ENCODE data around the gene WDR43.

Gene WDR43

DNA sequence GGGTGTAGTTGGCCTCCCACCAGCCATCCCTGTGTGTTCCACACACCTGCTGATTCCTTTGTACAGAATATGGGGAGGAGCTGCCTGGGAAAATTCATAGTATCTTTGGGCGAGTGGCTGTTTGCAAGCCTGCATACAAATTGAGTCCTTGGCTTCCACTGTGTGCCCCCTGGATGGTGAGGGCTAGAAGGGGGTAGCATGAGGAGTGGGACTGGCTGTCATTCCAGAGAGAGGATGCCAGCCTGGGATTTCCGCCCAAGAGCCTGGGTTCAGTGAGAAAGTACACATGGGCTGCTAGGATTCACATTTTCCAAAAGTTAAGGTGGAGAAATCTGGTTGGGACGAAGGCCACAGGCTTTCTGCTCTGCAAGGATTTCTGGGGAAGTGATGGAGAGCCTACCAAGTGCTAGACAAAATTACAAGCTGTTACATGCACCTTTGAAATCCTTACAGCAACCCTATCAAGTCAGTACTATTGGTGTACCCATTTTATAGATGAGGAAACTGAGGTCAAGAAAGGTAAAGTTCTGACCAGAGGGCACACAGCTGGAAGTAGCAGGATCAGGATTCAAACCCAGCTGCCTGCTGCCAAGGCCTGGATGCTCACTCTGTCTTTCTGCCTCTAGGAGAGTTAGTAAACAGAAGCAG is 86.0 kb downstream of the WDR43 start:
- Histone ChIP-seq H3K4me1 (ENCODE audit: control insufficient read depth, insufficient read depth, low read length) (peaks cover 5% of the 10 kb centered on the region; the same call in 1 of the 2 replicates), H3K36me3 (ENCODE audit: control insufficient read depth, insufficient read depth, low read length) (no peaks in the 10 kb centered on the region), H3K27ac (ENCODE audit: low read depth, low read length) (no peak overlapping the region), H3K9ac (ENCODE audit: low read length) (no peak overlapping the region), H3K4me3 (ENCODE audit: low read depth, low read length) (no peak overlapping the region), H3K9me3 (ENCODE audit: control insufficient read depth, insufficient read depth, low read depth, low read length) (no peaks in the 10 kb centered on the region), H3K27me3 (ENCODE audit: control insufficient read depth, insufficient read depth, low read length) (no peaks in the 10 kb centered on the region)

DNA sequence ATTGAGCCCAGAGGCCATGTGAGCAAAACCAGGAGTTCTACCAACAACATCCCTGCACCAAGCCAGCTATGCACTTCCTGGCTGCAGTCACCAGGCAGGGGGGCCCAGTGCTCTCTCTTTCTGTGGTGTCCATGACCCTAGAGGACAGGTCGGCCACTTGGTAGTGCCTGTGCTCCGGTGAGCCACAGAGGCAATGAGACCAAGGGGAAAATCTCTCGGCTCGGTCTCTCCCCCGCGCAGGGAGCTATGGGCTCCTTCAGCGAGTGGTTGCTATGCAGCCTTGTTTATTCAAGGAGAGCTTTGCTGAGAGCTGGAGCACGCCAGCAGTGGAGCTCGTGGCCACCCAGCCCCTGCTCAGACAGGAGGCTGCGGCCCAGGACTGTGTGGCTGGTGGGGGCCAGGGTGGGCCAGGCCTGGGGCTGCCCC is 86.6 kb downstream of the WDR43 start, which contains the start of gene TOGARAM2:
TOGARAM2 (plus strand) TSS at position 283 of the 426 bp plus-strand sequence. CDS start 13,537 bp downstream, outside the sequence.
- H3K4me1 ChIP-seq (ENCODE audit: control insufficient read depth, insufficient read depth, low read length): peaks cover 5% of the 10 kb centered on the region; the same call in 1 of the 2 replicates
- no peak within 1 kb of the TSS for H3K27ac ChIP-seq (ENCODE audit: low read depth, low read length)
- no peaks in the 10 kb centered on the region for H3K27me3 ChIP-seq (ENCODE audit: control insufficient read depth, insufficient read depth, low read length)
- H3K36me3 ChIP-seq (ENCODE audit: control insufficient read depth, insufficient read depth, low read length): no peaks in the 10 kb centered on the region
- no peak within 1 kb of the TSS for H3K9ac ChIP-seq (ENCODE audit: low read length)
- H3K4me3 ChIP-seq (ENCODE audit: low read depth, low read length): no peak within 1 kb of the TSS
- no peaks in the 10 kb centered on the region for H3K9me3 ChIP-seq (ENCODE audit: control insufficient read depth, insufficient read depth, low read depth, low read length)

DNA sequence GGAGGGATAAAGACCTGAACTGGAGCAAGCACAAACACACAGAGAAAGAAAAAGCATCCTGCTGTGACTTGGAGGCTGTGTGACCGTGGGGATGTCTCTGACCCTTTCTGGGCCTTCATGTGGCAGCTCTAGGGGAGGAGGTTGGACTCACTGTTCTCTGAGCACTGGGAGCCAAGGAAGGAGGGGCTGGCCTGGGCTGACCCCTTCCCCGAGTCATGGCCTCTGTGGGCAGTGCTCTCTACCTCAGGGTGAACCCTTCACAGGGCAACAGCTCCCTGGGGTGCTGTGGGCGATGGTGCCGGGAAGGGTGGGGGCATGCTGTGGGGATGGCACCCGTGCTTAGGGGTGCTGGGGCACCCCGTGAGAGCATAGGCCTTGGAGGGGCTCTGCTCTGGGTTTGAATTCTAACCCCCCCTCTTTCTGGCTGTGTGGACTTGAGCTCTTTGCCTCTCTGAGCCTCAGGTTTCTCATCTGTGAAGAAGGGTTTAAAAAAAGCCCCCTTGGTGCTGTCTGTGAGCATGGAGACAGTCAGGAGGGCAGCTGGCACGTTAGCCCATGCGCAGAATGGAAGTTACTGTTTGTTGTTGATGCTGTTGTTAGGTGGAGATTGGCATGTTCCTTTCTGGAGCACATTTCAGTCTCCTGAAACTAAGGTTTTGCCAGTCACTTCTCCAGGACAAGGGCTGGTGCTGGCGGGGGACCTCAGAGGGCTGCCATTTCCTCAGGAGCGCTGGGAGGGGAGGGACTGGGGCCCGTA is 87.3 kb downstream of the WDR43 start:
- H3K27me3 ChIP-seq (ENCODE audit: control insufficient read depth, insufficient read depth, low read length): no peaks in the 10 kb centered on the region

DNA sequence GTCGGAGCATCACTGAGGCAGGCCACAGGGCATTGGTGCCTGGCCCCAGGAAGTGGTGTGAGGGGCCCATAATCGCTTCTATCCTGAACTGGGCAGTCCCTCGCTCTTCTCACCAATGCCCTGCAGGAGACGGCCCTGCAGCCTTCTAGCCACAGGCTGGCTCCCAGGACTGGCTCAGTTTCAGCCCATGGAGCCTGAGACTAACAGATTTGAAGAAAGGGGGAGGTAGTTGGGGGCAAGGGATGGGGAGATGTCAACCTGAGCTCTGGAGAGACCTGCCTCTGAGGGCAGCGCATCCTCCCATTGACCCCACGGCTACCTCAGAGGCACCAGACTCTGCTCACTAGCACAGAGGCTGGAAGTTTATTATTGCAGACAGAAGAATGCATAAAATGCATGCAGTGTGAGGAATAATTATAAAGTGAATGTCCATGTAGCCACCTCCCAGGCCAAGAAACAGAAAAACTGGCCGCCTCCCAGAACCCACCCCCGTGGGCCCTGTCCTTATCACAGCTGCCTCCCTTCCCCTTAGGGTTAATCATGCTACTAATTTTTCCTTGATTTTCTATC is 88.0 kb downstream of the WDR43 start:
- H3K4me1 ChIP-seq (ENCODE audit: control insufficient read depth, insufficient read depth, low read length): peaks cover 3% of the 10 kb centered on the region; the same call in 1 of the 2 replicates
- H3K36me3 ChIP-seq (ENCODE audit: control insufficient read depth, insufficient read depth, low read length): no peaks in the 10 kb centered on the region
- no peaks in the 10 kb centered on the region for H3K27me3 ChIP-seq (ENCODE audit: control insufficient read depth, insufficient read depth, low read length)
- H3K9ac ChIP-seq (ENCODE audit: low read length): no peak overlapping the region
- H3K9me3 ChIP-seq (ENCODE audit: control insufficient read depth, insufficient read depth, low read depth, low read length): no peaks in the 10 kb centered on the region
- H3K4me3 ChIP-seq (ENCODE audit: low read depth, low read length): no peak overlapping the region
- no peak overlapping the region for H3K27ac ChIP-seq (ENCODE audit: low read depth, low read length)

More for the DNA sequence above, 87.3 kb downstream of the WDR43 start:
- no peaks in the 10 kb centered on the region for H3K9me3 ChIP-seq (ENCODE audit: control insufficient read depth, insufficient read depth, low read depth, low read length)
- no peaks in the 10 kb centered on the region for H3K36me3 ChIP-seq (ENCODE audit: control insufficient read depth, insufficient read depth, low read length)
- no peak overlapping the region for H3K4me3 ChIP-seq (ENCODE audit: low read depth, low read length)
- no peak overlapping the region for H3K9ac ChIP-seq (ENCODE audit: low read length)
- H3K4me1 ChIP-seq (ENCODE audit: control insufficient read depth, insufficient read depth, low read length): peaks cover 3% of the 10 kb centered on the region; the same call in 1 of the 2 replicates
- no peak overlapping the region for H3K27ac ChIP-seq (ENCODE audit: low read depth, low read length)

DNA sequence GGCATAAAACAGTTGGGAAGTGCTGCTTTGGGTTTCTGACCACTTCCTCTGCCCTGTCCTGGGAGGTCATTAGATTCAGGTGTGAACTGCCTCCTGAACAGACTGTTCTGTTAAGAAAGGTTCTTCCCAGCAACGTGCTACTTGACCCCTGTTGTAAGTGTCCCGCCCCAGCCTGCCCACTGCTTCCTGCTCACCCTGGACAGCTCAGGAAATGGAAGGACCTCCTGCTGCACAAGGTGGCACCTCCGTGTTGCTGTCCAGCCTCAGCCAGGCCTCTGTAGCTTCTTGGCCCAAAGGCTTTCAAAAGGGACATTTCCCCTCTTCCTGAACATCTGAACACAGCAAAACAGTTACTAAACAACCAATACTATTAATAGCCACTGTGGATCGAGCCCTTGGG is 92.0 kb downstream of the WDR43 start:
- H3K4me1 ChIP-seq (ENCODE audit: control insufficient read depth, insufficient read depth, low read length): peaks cover 3% of the 10 kb centered on the region; the same call in 1 of the 2 replicates
- H3K9me3 ChIP-seq (ENCODE audit: control insufficient read depth, insufficient read depth, low read depth, low read length): no peaks in the 10 kb centered on the region
- no peak overlapping the region for H3K27ac ChIP-seq (ENCODE audit: low read depth, low read length)
- no peak overlapping the region for H3K9ac ChIP-seq (ENCODE audit: low read length)
- no peaks in the 10 kb centered on the region for H3K36me3 ChIP-seq (ENCODE audit: control insufficient read depth, insufficient read depth, low read length)
- no peak overlapping the region for H3K4me3 ChIP-seq (ENCODE audit: low read depth, low read length)
- no peaks in the 10 kb centered on the region for H3K27me3 ChIP-seq (ENCODE audit: control insufficient read depth, insufficient read depth, low read length)

DNA sequence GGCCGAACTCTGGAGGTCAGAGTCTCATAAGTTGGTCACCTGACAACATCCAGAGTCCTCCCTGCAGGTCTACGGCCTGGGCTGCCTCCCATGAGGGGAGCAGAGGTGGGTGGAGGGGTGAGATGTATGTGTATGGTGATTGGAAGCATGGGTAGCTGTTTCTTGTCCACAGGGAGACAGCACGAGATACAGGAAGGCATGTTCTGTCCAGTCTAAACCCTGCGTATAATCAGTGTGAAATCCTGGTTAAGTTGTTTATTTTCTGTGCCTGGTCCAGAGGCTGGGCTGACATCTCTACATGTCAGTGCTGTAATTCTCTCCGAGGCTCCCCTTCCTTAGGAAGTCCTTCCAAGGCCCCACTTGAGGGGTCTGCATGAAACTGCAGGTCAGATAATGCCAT is 95.5 kb downstream of the WDR43 start:
- Histone ChIP-seq H3K4me3 (ENCODE audit: low read depth, low read length) (no peak overlapping the region), H3K4me1 (ENCODE audit: control insufficient read depth, insufficient read depth, low read length) (peaks cover 3% of the 10 kb centered on the region; the same call in 1 of the 2 replicates), H3K9ac (ENCODE audit: low read length) (no peak overlapping the region), H3K27me3 (ENCODE audit: control insufficient read depth, insufficient read depth, low read length) (no peaks in the 10 kb centered on the region), H3K9me3 (ENCODE audit: control insufficient read depth, insufficient read depth, low read depth, low read length) (no peaks in the 10 kb centered on the region), H3K27ac (ENCODE audit: low read depth, low read length) (no peak overlapping the region), H3K36me3 (ENCODE audit: control insufficient read depth, insufficient read depth, low read length) (no peaks in the 10 kb centered on the region)

DNA sequence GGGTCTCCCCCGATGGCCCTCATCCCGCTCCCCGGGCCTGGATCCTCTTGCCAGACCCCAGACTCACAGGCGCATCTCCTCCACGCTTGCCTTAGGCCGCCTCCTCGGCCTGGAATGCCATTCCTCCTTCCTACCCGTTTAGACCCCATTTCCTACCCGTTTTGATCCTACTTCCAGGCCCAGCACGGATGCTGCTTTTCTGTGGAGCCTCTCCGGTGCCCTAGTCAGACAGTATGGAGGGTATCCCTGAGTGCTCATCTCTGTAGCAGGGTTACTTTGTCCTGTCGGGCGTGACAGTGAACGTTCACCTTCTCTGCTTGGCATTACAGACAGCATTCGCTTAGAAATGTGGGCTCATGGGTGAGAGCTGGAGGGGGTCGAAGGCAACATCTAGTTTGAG is 96.0 kb downstream of the WDR43 start:
- H3K36me3 ChIP-seq (ENCODE audit: control insufficient read depth, insufficient read depth, low read length): no peaks in the 10 kb centered on the region
- no peak overlapping the region for H3K27ac ChIP-seq (ENCODE audit: low read depth, low read length)

DNA sequence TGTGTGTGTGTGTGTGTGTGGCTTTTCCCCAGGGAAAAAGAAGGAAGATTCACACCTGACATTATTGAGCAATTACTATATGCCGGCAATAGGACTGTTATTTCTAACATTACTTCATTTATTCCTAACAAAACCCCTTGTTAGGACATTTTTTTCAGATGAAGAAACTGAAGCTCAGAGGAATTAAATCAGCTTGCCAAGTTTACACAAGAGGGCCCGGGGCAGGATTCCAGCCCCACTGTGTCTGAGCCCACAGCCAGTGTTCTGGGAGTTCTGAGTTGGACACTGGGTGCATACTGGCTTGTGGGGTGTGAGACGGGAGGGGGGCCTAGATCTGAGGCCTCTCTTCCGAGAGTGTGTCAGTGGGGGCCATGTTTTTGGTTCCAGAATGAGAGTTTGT is 96.6 kb downstream of the WDR43 start:
- Histone ChIP-seq H3K9me3 (ENCODE audit: control insufficient read depth, insufficient read depth, low read depth, low read length) (no peaks in the 10 kb centered on the region), H3K27ac (ENCODE audit: low read depth, low read length) (no peak overlapping the region), H3K36me3 (ENCODE audit: control insufficient read depth, insufficient read depth, low read length) (no peaks in the 10 kb centered on the region), H3K9ac (ENCODE audit: low read length) (no peak overlapping the region), H3K4me3 (ENCODE audit: low read depth, low read length) (no peak overlapping the region), H3K27me3 (ENCODE audit: control insufficient read depth, insufficient read depth, low read length) (no peaks in the 10 kb centered on the region), H3K4me1 (ENCODE audit: control insufficient read depth, insufficient read depth, low read length) (peaks cover 3% of the 10 kb centered on the region; the same call in 1 of the 2 replicates)

More for the DNA sequence above, 96.0 kb downstream of the WDR43 start:
- Histone ChIP-seq H3K9ac (ENCODE audit: low read length) (no peak overlapping the region), H3K4me3 (ENCODE audit: low read depth, low read length) (no peak overlapping the region), H3K9me3 (ENCODE audit: control insufficient read depth, insufficient read depth, low read depth, low read length) (no peaks in the 10 kb centered on the region), H3K27me3 (ENCODE audit: control insufficient read depth, insufficient read depth, low read length) (no peaks in the 10 kb centered on the region), H3K4me1 (ENCODE audit: control insufficient read depth, insufficient read depth, low read length) (peaks cover 3% of the 10 kb centered on the region; the same call in 1 of the 2 replicates)

DNA sequence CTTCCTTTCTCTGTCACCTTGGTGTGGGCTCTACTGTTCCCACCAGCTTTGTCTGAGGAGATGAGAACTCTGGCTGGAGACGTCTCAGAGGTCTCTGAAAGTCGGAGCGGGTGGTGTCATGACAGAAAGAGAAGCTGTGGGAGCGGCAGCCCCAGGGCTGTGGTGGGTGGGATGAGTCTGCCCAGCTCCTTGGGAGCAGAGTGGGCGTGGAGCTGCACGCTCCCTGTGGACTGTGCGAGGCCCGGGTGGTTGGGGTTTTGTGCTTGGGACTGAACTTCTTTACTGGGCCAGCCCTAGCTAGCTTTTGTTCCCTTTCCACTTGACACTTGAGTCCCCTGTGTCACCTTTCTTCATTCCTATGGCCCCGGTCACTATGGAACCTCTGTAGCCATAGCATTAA is 97.0 kb downstream of the WDR43 start:
- Histone ChIP-seq H3K36me3 (ENCODE audit: control insufficient read depth, insufficient read depth, low read length) (no peaks in the 10 kb centered on the region), H3K4me1 (ENCODE audit: control insufficient read depth, insufficient read depth, low read length) (peaks cover under 1% of the 10 kb centered on the region; the same call in 1 of the 2 replicates), H3K4me3 (ENCODE audit: low read depth, low read length) (no peak overlapping the region), H3K9me3 (ENCODE audit: control insufficient read depth, insufficient read depth, low read depth, low read length) (no peaks in the 10 kb centered on the region), H3K9ac (ENCODE audit: low read length) (no peak overlapping the region), H3K27me3 (ENCODE audit: control insufficient read depth, insufficient read depth, low read length) (no peaks in the 10 kb centered on the region), H3K27ac (ENCODE audit: low read depth, low read length) (no peak overlapping the region)

DNA sequence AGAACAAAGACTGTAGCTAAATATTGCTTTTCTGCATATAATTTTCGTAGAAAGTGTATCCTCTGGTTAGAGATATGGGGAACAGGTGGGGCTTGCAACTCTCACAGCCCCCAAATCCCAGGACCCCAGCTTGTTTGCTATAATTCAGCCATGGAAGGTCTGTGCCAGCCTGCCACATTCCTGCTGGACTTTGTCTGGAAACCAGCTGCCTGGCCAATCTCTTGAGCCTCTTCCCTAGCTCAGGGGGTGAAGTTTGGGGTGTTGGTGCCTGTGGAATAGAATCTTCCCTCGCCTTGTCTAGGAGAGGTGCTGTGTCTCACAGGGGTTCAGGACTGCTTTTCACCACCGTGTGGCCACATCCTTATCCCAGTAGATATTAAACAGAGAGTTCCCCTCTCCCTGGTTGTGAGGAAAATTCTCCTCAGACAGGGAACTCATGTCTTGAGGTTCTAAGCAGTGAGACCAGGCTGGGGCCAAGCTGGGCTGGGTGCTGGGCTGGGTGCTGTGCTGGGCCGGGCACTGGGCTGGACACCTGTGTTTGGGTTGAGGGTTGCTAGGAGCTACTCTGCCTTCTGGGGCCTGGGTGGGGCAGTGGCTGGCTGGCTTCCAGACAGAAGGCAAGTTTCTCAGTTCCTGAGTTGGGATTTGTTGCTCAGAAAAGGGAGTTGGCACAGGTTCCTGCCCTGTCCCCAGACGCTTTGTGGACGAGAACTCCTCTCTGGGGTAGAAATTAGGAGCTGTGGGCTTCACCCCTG is 98.9 kb downstream of the WDR43 start:
- Histone ChIP-seq H3K27me3 (ENCODE audit: control insufficient read depth, insufficient read depth, low read length) (no peaks in the 10 kb centered on the region), H3K4me3 (ENCODE audit: low read depth, low read length) (no peak overlapping the region), H3K9me3 (ENCODE audit: control insufficient read depth, insufficient read depth, low read depth, low read length) (no peaks in the 10 kb centered on the region)

More for the DNA sequence above, 98.9 kb downstream of the WDR43 start:
- Histone ChIP-seq H3K4me1 (ENCODE audit: control insufficient read depth, insufficient read depth, low read length) (peaks cover 5% of the 10 kb centered on the region; the same call in 1 of the 2 replicates), H3K27ac (ENCODE audit: low read depth, low read length) (no peak overlapping the region), H3K9ac (ENCODE audit: low read length) (no peak overlapping the region), H3K36me3 (ENCODE audit: control insufficient read depth, insufficient read depth, low read length) (no peaks in the 10 kb centered on the region)
